ENCODE data around the gene ACBD7.
A peak's percentile ranks its signal among the peaks of the same experiment; 100 is the strongest.

ACBD7 gene

DNA sequence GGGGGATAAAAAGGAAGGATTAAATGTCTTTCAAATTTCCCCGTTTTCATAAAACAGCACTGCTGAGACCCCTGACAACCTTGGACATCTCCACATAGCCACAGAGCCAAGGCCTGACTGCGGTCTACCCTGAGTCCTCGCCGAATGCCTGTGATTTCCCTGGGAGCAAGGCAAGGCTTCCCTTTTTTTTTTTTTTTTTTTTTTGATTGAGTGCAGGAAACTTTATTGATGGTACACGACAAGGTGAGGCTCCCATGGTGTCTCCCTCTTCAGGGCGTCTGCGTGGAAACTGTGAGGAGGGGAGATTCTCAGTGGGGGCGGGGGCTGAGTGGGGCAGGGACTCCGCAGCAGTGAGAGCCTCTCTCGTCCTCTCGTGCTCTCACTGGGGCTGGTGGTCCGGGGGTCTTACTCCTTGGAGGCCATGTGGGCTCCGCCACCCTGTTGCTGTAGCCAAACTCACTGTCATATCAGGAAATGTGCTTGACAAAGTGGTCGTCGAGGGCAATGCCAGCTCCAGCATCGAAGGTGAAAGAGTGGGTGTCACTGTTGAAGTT lies 4.4 kb upstream of the ACBD7 start:
- DNase-seq = no peak

DNA sequence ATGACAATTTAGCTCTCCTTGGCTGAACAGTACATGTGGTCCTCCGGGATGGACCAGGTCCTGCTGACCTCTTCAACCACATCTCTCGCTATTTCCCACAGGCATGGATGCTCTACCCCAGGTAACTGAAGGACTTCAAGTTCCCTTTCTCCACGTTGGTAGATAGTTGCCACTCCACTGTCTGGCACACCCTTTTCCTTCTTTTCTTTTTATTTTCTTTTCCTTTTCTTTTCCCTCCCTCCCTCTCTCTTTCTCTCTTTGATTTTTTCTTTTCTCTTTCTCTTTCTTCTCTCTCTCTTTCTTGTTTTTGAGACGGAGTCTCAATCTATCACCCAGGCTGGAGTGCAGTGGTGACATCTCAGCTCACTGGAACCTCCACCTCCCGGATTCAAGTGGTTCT lies 2.8 kb upstream of the ACBD7 start:
- no peak for DNase-seq

DNA sequence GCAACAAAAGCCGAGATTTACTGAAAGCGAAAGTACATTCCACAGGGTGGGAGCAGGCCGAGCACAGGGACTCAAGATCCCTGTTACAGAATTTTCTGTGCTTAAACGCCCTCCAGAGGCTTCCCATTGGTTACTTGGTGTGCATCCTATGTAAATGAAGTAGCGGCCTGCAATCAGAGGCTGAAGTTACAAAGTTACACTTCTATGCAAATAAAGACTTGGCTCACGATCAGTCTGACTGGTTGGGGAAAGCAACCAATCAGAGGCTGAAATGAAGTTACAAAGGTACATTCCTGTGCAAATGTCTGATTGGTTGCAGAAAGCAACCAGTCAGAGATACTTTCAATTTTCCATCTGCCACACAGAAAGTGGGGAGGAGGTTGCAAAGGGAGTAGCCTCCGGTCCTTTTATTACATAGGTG lies 4.1 kb downstream of the ACBD7 start:
- peak in 26 of 56 donors; percentile 3 to 59 (median 13) for DNase-seq

DNA sequence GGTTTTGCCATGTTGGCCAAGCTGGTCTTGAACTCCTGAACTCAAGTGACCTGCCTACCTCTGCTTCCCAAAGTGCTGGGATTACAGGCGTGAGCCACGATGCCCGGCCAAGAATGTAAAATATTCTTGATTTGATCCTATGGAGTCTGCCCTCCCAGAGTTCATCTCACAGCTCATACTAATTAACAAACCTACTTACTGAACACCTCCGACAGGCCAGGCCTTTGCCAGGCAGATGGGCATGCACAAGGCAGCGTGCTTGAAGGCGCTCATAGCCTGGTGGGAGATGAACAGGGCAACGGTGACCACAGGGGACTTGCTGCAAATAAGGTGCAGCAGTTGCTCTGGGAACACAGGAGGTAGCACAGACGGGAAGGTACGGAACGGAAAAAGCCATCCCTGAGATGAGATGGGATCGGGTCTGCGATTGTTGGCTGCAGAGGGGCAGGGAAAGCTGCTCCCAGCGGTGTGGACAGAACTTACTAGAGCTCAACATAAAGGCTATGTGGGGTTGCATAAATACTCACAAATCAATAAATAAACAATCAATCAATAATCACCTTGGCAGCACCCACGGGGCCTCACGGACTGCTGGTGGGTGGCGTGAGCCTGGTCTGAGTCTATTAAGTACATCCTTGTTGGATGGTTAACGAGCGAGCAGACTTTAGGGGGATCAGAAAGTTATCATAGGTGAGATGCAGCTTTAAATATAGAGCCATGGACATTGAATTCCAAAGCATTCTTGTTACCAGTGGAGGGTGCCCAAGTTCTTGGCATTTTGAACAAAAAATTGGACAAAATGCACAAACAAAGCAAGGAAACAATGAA lies 4.7 kb downstream of the ACBD7 start:
- no peak for DNase-seq

DNA sequence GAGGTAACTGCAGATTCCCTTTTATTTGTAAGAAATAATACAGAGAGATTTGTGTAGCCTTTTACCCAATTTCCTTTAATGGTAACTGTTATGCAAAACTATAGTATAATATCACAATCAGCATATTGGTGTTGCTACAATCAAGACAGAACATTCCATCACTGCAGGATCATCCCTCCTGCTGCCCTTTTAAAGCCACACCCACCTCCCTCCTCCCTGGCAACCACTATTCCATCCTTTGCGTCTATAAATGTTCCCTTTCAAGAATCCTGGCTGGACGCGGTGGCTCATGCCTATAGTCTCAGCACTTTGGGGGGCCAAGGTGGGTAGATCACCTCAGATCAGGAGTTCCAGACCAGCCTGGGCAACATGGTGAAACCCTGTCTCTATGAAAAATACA lies 13.2 kb downstream of the ACBD7 start:
- no peak for DNase-seq

DNA sequence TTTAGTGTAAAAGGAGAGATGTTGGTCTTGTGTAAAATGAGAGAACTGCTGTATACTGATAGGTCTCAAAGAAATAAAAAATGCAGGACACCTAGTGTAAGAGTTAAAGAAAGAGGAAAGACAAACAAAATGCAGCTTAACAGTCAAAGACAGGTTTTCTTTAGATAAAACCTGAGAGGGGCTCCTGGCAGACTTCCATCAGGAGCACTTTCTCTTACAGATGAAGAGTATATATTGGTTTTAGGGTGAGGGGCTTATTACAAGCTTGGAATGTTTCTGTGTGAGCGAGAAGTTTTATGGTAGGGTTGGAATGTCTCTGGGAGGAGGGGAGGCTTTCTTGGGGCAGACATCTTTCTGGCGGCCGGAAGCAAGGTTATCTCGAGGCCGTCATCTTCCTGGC lies 16.2 kb downstream of the ACBD7 start:
- DNase-seq = no peak

DNA sequence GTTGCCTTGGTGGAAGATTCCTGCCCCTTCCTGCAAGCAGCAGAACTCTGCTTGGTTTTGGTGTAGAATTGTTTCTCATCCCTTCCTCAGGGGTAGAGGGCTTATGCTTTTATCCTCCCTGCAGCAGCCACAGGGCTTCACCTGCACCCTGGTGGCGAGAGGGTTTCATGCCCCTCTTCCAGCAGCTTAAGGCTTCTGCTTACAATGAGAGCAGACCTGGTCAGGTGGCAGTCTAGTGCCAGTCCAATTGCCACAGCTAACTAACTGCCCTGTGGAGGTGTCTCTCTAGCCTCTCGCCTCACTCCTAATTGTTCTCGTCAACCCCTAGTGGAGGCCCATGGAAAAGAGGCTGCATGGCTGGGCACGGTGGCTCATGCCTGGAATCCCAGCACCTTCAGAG lies 19.3 kb downstream of the ACBD7 start:
- DNase-seq = no peak

DNA sequence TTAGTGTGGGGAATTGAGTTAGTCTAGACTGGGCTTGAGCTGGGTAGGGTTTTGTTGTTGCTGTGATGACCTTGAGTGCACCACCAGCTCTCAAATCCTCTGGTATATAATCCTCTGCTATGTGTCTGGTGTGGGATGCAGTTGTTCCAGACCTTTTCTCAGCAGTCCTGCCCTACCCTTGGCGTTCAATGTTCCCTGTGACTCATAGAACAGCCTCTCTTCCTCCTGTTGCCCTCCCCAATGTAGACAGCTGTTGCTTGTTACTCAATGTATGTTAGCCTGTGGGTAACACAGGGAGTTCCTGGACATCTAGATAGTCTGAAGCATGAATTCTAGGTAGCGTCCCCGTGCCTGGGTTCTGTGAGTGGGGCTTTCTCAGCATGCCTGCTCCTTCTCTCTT lies 19.8 kb downstream of the ACBD7 start:
- no peak for DNase-seq

DNA sequence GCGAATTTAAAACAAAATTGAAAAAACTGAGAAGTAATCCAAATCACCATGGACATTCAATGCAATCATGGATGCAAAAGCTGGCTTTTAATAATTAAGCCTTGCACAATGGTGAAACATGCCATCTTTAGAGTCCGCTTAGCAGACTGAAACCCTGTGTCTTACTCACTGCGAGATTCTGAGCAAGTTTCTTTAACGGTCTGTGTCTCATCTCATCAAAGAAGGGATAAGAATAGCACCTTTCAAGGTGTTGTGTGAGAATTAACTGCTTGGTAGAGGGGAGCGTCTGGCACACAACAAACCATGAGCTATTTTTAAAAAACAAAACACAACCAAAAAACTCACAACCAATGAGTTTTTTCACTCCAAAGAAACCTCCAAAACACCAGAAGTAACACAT lies 21.4 kb downstream of the ACBD7 start:
- DNase-seq = no peak

DNA sequence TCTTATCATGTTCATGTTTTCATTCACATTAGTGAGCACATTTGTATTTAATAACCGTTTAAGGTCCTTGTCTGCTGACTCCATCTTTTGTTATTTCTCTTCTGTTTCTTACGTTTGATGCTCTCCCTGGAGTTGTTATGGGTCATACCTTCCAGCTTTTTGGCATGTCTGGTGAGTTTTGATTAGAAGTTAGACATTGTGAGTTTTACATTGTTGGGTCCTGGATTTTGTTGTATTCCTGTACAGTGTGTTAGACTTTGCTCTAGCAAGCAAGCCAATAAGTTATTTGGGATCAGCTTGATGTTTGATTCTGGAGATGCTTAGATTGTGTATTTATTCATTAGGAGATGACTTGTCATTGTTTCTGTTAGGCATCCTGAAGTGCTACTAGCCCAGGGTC lies 27.9 kb downstream of the ACBD7 start:
- no peak for DNase-seq

DNA sequence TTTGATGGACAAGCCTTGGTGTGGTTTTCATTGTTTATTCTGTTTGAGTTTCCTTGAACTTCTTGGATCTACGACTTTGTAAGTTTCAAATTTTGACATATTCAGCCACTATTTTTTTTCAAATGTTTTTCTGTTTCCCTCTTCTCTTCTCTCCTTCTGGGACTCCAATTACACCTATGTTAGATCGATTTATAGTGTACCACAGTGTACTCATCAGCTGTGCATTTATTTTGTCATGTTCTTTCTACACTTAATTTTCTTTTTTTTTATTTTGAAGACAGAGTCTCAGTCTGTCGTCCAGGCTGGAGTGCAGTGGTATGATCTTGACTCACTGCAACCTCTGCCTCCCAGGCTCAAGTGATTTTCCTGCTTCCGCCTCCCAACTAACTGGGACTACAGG lies 28.7 kb downstream of the ACBD7 start:
- no peak for DNase-seq

DNA sequence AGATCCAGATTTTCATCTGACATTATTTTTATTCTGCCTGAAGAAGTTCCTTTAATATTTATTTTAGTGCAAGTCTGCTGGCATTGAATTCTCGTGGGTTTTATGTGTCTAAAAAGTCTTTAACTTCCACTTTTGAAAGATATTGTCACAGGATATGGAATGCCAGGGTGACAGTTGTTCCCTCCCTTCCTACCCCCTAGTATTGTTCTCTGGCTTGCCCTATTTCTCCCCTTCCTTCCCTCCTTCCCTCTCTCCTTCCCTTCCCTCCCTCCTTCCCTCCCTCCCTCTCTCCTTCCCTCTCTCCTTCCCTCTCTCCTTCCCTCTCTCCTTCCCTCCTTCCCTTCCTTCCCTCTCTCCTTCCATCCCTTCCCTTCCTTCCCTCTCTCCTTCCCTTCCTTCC lies 29.9 kb downstream of the ACBD7 start:
- no peak for DNase-seq

DNA sequence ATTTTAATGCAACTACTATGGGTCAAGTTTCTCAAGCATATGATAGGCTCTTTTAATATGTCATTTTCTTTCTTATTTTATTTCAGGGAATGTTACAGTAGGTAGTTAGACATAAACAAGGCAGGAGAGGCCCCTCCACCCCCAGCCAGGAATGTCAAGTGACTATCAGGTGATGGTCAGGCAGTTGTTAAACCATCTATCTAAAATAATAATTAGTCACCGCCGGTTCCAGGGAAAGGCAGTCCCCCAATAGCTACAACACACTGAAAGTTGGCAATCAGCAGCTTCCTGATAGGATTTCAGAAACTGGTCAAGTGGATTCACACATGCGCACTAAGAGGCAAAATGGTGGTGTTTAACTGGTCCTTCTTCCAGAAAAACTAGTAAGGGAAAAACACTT lies 35.5 kb downstream of the ACBD7 start:
- no peak for DNase-seq

DNA sequence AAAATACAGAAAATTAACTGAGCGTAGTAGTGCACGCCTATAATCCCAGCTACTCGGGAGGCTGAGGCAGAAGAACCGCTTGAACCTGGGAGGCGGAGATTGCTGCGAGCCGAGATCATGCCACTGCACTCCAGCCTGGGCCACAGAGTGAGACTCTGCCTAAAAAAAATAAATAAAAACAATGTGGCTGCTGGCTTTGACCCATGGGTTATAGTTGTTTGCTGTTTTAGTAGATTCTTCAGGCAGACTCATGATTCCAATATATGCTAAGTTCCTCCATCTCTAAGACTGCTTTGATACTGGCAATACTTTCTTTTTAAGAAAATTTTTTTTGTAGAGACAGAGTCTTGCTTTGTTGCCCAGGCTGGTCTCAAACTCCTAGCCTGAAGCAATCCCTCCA lies 36.5 kb downstream of the ACBD7 start:
- DNase-seq = no peak

DNA sequence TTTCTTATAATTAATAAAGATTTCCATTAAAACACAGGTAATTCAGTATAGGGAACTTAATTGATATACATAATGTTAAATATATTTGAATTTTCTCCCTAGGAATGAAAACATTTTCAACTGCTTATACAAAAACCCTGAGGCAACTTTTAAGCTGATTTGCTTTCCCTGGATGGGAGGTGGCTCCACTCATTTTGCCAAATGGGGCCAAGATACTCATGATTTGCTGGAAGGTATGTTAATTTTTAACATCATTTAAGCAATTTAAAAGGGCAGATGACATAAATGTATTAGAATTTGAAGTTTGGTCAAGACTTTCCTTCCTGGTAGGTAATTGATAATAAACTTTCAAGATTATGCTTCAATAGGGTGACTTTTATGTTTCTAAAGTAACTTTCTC lies 39.0 kb downstream of the ACBD7 start:
- DNase-seq = no peak

DNA sequence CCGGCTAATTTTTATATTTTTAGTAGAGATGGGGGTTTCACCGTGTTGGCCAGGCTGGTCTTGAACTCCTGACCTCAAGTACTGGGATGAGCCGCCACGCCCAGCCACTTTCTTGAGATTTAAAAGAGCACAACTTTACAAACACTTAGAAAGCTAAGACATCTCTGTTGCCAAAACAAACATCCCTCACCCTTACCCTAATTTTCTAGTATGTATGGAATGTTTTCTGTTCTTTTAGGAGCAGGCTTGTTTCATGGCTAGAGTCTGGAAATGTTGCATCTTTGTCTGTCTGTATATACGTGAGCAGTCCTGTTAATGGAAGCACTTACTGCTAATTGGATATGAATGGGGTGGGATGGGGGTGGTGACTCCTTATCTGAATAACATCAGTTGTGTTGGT lies 42.0 kb downstream of the ACBD7 start:
- DNase-seq = no peak

DNA sequence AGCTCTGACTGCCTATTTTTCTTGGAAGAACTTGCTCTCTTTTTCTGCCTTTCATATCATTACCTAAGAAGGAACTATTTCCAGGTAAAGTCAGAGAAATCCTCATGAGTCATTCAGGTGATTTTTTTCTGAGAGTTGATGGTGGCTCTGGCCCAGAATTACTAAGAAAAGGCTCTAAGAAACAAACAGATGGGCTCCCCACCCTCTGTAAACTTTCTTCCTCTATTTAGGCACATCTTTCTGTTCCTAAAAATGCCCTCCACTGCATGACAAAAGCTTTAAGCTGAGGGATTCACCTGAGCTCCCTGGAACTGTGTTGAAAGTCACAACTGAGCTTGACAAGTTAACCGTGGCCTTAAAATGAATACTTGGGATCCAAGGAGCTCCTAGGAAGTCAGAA lies 43.2 kb downstream of the ACBD7 start:
- DNase-seq = no peak

DNA sequence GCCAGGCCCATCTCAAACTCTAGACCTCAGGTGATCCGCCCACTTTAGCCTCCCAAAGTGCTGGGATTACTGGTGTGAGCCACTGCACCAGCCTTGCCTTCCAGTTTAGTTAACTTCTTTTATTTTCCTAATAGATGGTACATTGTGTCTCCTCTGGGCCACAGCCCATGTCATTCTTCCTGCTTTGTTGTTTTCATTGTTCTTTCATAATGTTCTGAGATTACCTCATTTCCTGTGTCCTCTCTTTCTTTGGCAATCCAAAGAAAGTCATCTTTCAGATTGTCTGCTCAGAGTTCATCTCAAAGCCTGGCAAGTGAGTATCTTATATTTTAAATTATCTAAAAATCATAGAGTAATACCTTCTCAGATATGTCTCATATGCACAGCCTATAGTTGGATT lies 44.9 kb downstream of the ACBD7 start, which contains the start of gene OLAH:
Gene OLAH (plus strand): TSS at position 270 of the 400 bp plus-strand sequence. CDS start 3,346 bp downstream, outside the sequence.
- no peak for DNase-seq

DNA sequence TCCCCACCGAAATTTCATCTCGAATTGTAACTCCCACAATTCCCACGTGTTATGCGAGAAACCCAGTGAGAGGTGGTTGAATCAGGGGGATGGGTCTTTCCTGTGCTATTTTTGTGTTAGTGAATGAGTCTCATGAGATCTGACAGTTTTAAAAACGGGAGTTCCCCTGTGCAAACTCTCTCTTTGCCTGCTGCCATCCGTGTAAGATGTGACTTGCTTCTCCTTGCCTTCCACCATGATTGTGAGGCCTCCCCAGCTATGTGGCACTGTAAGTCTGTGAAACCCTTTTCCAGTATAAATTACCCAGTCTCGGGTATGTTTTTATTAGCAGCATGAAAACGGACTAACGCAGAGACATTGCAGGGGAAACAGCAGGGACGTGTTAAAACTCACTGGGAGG lies 50.2 kb downstream of the ACBD7 start:
- DNase-seq = no peak

DNA sequence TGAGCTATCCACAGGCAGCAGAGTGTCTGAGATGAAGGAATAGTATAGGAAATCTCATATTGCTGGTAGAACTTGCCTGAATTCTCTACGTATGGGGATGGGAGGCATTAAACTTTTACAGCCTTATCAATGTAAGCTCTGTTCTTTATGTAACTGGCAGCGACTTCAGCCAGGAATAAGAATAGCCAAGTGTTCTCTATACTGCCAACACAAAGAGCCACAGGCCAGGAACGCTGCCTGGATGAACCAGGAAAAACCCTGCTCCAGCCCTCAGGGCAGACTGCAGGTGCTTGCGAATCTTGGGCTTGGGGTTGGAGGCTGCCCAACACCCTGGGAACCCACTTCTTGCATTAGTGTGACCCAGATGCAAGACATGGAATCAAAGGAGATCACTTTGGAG lies 50.9 kb downstream of the ACBD7 start:
- DNase-seq = no peak

DNA sequence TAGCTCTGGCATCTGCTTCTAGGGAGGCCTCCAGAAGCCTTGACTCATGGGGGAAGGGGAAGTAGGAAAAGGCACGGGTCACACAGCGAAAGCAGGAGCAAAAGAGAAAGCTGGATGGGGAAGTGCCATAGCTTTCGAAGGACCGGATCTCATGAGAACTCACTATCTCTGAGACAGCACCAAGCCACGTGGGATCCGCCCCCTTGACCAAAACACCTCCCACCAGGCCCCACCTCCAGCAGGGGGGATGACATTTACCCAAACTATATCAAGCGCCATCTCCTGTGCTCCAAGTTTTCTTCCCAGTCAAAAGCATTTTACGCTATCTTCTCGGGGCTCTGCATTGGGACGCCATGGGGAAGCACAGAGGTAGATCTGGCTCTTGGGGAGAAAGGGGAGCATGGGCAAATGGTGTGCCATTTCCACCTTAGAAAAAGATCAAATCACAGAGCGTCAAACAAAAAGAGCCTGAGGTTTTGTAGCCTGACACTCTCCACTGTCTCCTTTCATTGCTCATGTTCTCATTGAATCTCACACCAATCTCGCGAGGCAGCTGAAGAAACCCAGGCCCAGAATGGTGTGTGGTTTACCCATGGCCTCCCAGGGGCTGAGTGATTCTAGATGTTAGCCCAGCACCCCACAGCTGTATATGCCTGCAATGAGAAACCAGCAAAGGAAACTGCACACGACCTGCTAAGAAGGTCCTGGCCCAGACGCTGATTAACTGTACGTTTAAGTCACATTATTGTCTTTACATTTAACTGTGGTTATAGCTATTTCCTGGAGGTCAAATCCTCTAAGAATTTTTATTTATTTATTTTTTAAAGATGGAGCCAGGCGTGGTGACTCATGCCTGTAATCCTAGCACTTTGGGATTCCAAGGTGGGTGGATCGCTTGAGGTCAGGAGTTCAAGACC lies 52.9 kb downstream of the ACBD7 start:
- peak in 17 of 56 donors; percentile 1 to 37 (median 4) for DNase-seq

DNA sequence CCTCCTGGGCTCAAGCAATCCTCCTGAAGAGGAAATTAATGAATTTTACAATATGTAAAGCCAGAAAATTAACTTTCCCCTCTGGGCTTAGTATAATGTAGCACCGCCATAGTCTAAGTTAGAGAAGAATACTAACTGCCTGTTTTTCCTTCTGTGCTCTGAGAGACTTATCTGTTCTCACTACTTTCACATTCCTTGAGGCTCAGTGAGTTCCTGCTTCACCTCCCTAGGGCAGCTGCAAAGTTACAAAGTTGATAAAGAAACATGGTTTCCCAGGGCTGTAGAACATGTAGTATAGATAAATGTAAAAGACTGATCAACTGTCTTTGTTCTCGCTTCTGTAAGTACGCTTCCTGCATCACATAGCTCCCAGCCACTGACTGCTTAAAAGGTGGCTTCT lies 60.8 kb downstream of the ACBD7 start:
- no peak for DNase-seq
